Fibroblast of lung (primary cell): ENCODE measurements around the gene FNDC3B.

Experiments
- EZH2 ChIP-seq: IDR thresholded peaks from 2 replicates; pipeline ENCODE4 v1.5.1; 2012; ENCODE audit warnings: low read length, control low read depth, mild to moderate bottlenecking; ENCODE audit errors: missing control alignments
- TF ChIP-seq, protein P1 (sequence below), 2 donors: IDR thresholded peaks in 1 of 2; conservative IDR thresholded peaks in 1 of 2; 1 replicate in 1 of 2; 2 replicates in 1 of 2; pipeline ENCODE4 v1.5.1; 2011 to 2012; ENCODE audit warnings: low read length in 2 of 2, control low read depth in 1 of 2, inconsistent platforms in 1 of 2, low read depth in 1 of 2, mild to moderate bottlenecking in 1 of 2

GRCh38 chr3:172150913-172151650 lies 111.7 kb downstream of the FNDC3B start:
- TF ChIP-seq EZH2, result no peak
- TF ChIP-seq, protein P1, sequence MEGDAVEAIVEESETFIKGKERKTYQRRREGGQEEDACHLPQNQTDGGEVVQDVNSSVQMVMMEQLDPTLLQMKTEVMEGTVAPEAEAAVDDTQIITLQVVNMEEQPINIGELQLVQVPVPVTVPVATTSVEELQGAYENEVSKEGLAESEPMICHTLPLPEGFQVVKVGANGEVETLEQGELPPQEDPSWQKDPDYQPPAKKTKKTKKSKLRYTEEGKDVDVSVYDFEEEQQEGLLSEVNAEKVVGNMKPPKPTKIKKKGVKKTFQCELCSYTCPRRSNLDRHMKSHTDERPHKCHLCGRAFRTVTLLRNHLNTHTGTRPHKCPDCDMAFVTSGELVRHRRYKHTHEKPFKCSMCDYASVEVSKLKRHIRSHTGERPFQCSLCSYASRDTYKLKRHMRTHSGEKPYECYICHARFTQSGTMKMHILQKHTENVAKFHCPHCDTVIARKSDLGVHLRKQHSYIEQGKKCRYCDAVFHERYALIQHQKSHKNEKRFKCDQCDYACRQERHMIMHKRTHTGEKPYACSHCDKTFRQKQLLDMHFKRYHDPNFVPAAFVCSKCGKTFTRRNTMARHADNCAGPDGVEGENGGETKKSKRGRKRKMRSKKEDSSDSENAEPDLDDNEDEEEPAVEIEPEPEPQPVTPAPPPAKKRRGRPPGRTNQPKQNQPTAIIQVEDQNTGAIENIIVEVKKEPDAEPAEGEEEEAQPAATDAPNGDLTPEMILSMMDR (conservative IDR thresholded peaks at IDR 0.05 in 1 of 2, IDR thresholded peaks at IDR 0.05 in 1 of 2; ENCODE audit: low read depth in 1 of 2, low read length in 2 of 2), result no peak
